Testis (tissue), 3 donors: ENCODE results near the gene GSN. TPM values are rescaled to one million over a fixed set of nuclear protein-coding genes. Genes with fewer than 3 reads are reported as not detected.

Experiments
- DNase-seq: peaks from one replicate; pipeline ENCODE4 v3.0.0-alpha.2; 2019
- H3K27ac ChIP-seq, 2 donors: fragments of 200-600 bp; sonication (generic); one replicate each; pipeline ENCODE4 v1.5.1; 2019
- H3K27me3 ChIP-seq: fragments of 200-600 bp; sonication (generic); one replicate; pipeline ENCODE4 v1.5.1; 2019
- H3K36me3 ChIP-seq: fragments of 200-600 bp; sonication (generic); one replicate; pipeline ENCODE4 v1.5.1; 2017; ENCODE audit warnings: low read depth; ENCODE audit errors: missing control alignments
- H3K4me1 ChIP-seq: fragments of 200-600 bp; sonication (generic); one replicate; pipeline ENCODE4 v1.5.1; 2019
- H3K4me3 ChIP-seq, 2 donors: fragments of 200-600 bp; sonication (generic); one replicate each; pipeline ENCODE4 v1.5.1; 2017 to 2019
- H3K9me3 ChIP-seq: fragments of 200-600 bp; sonication (generic); one replicate; pipeline ENCODE4 v1.5.1; 2017
- POLR2A ChIP-seq: fragments of 450-650 bp; IDR thresholded peaks from one replicate; pipeline ENCODE4 v1.6.1; 2017; ENCODE audit warnings: antibody characterized with exemption, mild to moderate bottlenecking, moderate library complexity
- WGBS, 2 donors: methylation state at CpG; one replicate each; pipeline ENCODE4 v1.1.5; 2018; 5-methylcytosine and 5-hydroxymethylcytosine counted together
- intact Hi-C: fragments of 100-400 bp; cut with DNase I; formaldehyde crosslinking; loops from one replicate; pipeline ENCODE4 v1.15.1; 2023; ENCODE audit warnings: low total_unique reads
- polyA plus RNA-seq: library from polyadenylated mRNA; stranded (reverse); fragments of 350-450 nt; fragmentation: Illumina TruSeq; extraction: RNeasy Lipid Tissue Mini Kit (QIAGEN cat#74804); gene quantifications from one replicate; pipeline ENCODE4 v1.2.3, GENCODE V29; 2014; ENCODE audit warnings: low read depth, low replicate concordance; ENCODE audit not compliant: insufficient read depth
- total RNA-seq, 2 donors: library from RNA; depleted of rRNA; stranded (reverse); fragments of >200 nt; gene quantifications; one replicate each; pipeline ENCODE4 v1.2.3, GENCODE V29; 2016
- TF ChIP-seq, protein P1 (sequence below), 3 experiments: fragments of 450-650 bp in 2 of 3; fragments of 200-600 bp in 1 of 3; sonication (generic) in 1 of 3; IDR thresholded peaks; one replicate each; pipeline ENCODE4 v1.5.1; 2016 to 2019; ENCODE audit warnings: antibody characterized with exemption in 3 of 3, mild to moderate bottlenecking in 2 of 3, moderate library complexity in 1 of 3

Gene GSN
- total and polyA plus RNA-seq, 3 donors from 2014 or later = 206 to 392 (median 356) TPM

- no peak for DNase-seq
- H3K36me3 ChIP-seq = no peaks in the 10 kb centered on the region
- H3K4me3 ChIP-seq = no peak overlapping the region
- TF ChIP-seq, protein P1, sequence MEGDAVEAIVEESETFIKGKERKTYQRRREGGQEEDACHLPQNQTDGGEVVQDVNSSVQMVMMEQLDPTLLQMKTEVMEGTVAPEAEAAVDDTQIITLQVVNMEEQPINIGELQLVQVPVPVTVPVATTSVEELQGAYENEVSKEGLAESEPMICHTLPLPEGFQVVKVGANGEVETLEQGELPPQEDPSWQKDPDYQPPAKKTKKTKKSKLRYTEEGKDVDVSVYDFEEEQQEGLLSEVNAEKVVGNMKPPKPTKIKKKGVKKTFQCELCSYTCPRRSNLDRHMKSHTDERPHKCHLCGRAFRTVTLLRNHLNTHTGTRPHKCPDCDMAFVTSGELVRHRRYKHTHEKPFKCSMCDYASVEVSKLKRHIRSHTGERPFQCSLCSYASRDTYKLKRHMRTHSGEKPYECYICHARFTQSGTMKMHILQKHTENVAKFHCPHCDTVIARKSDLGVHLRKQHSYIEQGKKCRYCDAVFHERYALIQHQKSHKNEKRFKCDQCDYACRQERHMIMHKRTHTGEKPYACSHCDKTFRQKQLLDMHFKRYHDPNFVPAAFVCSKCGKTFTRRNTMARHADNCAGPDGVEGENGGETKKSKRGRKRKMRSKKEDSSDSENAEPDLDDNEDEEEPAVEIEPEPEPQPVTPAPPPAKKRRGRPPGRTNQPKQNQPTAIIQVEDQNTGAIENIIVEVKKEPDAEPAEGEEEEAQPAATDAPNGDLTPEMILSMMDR (IDR thresholded peaks at IDR 0.05) = no peak
- TF ChIP-seq POLR2A = no peak
- H3K4me1 ChIP-seq = no peaks in the 10 kb centered on the region
- 68 to 73% methylated on average over 4 of the region's 4 CpGs for WGBS, 2 donors
- intact Hi-C loops = no loop called here
- H3K9me3 ChIP-seq = no peaks in the 10 kb centered on the region
- no peaks in the 10 kb centered on the region for H3K27me3 ChIP-seq
- no peak overlapping the region for H3K27ac ChIP-seq
Measured at GRCh38 chr9:121242959-121243346, 25.0 kb upstream of the GSN start.

GRCh38 chr9:121246821-121247561, 21.0 kb upstream of the GSN start:
- H3K36me3 ChIP-seq = no peaks in the 10 kb centered on the region
- H3K27ac ChIP-seq = no peak overlapping the region
- H3K4me3 ChIP-seq = no peak overlapping the region
- H3K9me3 ChIP-seq = no peaks in the 10 kb centered on the region
- intact Hi-C loops = no loop called here
- TF ChIP-seq POLR2A = no peak
- TF ChIP-seq, protein P1 (IDR thresholded peaks at IDR 0.05) = no peak
- H3K27me3 ChIP-seq = no peaks in the 10 kb centered on the region
- H3K4me1 ChIP-seq = no peaks in the 10 kb centered on the region
- 80 to 84% methylated on average over 12 of the region's 12 CpGs for WGBS, 2 donors
- DNase-seq = peak; percentile 23

- H3K9me3 ChIP-seq = no peaks in the 10 kb centered on the region
- no peaks in the 10 kb centered on the region for H3K4me1 ChIP-seq
- H3K4me3 ChIP-seq = no peak overlapping the region
- H3K27me3 ChIP-seq = no peaks in the 10 kb centered on the region
- peak; percentile 55 for DNase-seq
- intact Hi-C loops = no loop called here
- no peak overlapping the region for H3K27ac ChIP-seq
- TF ChIP-seq, protein P1 (IDR thresholded peaks at IDR 0.05) = no peak
- TF ChIP-seq POLR2A = no peak
- WGBS, 2 donors = 60 to 61% methylated on average over 3 of the region's 3 CpGs
- no peaks in the 10 kb centered on the region for H3K36me3 ChIP-seq
Measured at GRCh38 chr9:121249563-121249962, 18.4 kb upstream of the GSN start.

DNA sequence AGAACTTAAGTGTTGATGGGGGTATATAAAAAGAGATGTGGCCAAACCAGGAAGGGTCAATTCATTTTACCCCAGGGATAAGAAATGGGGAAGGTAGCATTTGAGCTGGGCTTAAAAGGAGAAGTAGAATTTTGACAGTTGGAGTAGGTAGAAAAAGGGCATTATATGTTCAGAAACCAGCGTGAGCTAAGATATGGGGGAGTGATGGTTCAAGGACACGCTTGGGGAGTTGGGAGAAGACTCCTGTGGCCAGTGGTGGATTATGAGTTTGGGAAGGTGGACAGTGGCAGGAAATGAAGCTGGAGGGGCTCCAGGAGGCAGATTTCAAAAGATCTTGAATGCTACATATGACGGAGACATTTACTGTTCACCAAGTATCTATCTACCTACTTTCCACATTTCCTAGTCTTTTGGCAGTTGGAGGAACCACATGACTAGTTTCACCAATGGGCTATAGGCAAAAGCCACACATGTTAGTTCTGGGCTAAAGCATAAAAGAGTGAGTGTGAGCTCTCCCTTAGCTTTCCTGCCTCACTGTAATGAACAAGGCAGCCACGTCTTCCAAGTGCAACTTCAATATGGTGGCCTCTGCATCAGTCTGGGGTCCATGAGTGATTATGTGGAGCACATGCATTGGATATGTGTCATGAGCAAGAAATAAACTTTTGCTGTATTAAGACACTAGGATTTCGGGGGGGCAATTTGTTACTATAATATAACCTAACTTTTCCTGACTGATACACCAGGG, 15.7 kb upstream of the GSN start:
- 83 to 84% methylated on average over 5 of the region's 5 CpGs for WGBS, 2 donors
- Histone ChIP-seq H3K36me3 (no peaks in the 10 kb centered on the region), H3K4me1 (no peaks in the 10 kb centered on the region), H3K27me3 (no peaks in the 10 kb centered on the region), H3K9me3 (no peaks in the 10 kb centered on the region), H3K4me3 (no peak overlapping the region), H3K27ac (no peak overlapping the region)
- intact Hi-C loops = no loop called here
- DNase-seq = no peak
- TF ChIP-seq, protein P1 (IDR thresholded peaks at IDR 0.05) = no peak
- TF ChIP-seq POLR2A = no peak
